GM18499 (cell line): ENCODE data around the gene ZXDC.

Experiments
- ATAC-seq: cut with Tn5 transposase; IDR thresholded peaks from one replicate; pipeline ENCODE4 v1.9.1; 2021; ENCODE audit warnings: moderate number of reproducible peaks; ENCODE audit not compliant: insufficient read depth, unreplicated experiment

The ZXDC gene

GRCh38 chr3:126401611-126402160 is 74.0 kb downstream of the ZXDC start:
- no peak for ATAC-seq

GRCh38 chr3:126399756-126400155 is 75.9 kb downstream of the ZXDC start:
- no peak for ATAC-seq

- no peak for ATAC-seq
Observed at GRCh38 chr3:126399351-126399735, 76.3 kb downstream of the ZXDC start.

- ATAC-seq, result no peak
Observed at GRCh38 chr3:126398423-126399350, 77.0 kb downstream of the ZXDC start.

GRCh38 chr3:126397610-126398422 is 77.9 kb downstream of the ZXDC start:
- ATAC-seq, result no peak

GRCh38 chr3:126396536-126396935 is 79.2 kb downstream of the ZXDC start:
- no peak for ATAC-seq

- ATAC-seq, result no peak
Observed at GRCh38 chr3:126395846-126396513, 79.7 kb downstream of the ZXDC start.

- ATAC-seq, result no peak
Observed at GRCh38 chr3:126394977-126395321, 80.7 kb downstream of the ZXDC start.

- no peak for ATAC-seq
Observed at GRCh38 chr3:126394179-126394976, 81.3 kb downstream of the ZXDC start, which contains the start of gene CFAP100. TSS of gene CFAP100 (plus strand) at chr3:126394909. CDS start at chr3:126396001, 1,092 bp downstream.

- ATAC-seq, result no peak
Observed at GRCh38 chr3:126393563-126393962, 82.1 kb downstream of the ZXDC start.

- no peak for ATAC-seq
Observed at GRCh38 chr3:126392246-126392645, 83.4 kb downstream of the ZXDC start.

GRCh38 chr3:126391631-126392030 is 84.1 kb downstream of the ZXDC start:
- ATAC-seq, result no peak

GRCh38 chr3:126390751-126391150 is 84.9 kb downstream of the ZXDC start:
- ATAC-seq, result no peak

- no peak for ATAC-seq
Observed at GRCh38 chr3:126390201-126390600, 85.5 kb downstream of the ZXDC start.

GRCh38 chr3:126389794-126390146 is 85.9 kb downstream of the ZXDC start:
- no peak for ATAC-seq

- ATAC-seq, result no peak
Observed at GRCh38 chr3:126389112-126389793, 86.4 kb downstream of the ZXDC start.
